ENCODE measurements around the gene NTRK2.

- TF ChIP-seq CTCF (conservative IDR thresholded peaks at IDR 0.05; ENCODE audit: low read length): peak; percentile 54
- no peak for TF ChIP-seq EZH2phosphoT487 (IDR thresholded peaks at IDR 0.05; ENCODE audit: borderline replicate concordance)
These were observed 111.9 kb downstream of the NTRK2 start for GRCh38 chr9:84781458-84781857.

Measured in Loucy (cell line).